NT2/D1 (cell line): Measurements from ENCODE around the gene KTN1.

ENCODE experiments used
- DNase-seq: peaks from one replicate; pipeline ENCODE4 v3.0.0-alpha.2; 2011; ENCODE audit warnings: low read depth, low spot score
- H3K27me3 ChIP-seq: 2 replicates; pipeline ENCODE4 v1.6.0; 2011; ENCODE audit warnings: mild to moderate bottlenecking; ENCODE audit not compliant: insufficient read length, insufficient read depth
- H3K36me3 ChIP-seq: 2 replicates; pipeline ENCODE4 v1.6.1; 2011; ENCODE audit warnings: mild to moderate bottlenecking, low read length, mixed read lengths; ENCODE audit not compliant: insufficient read depth, insufficient read length
- H3K4me1 ChIP-seq: 2 replicates; pipeline ENCODE4 v1.5.1; 2011; ENCODE audit not compliant: insufficient read depth, insufficient read length
- H3K4me3 ChIP-seq: 2 replicates; pipeline ENCODE4 v1.5.1; 2011; ENCODE audit warnings: low read depth; ENCODE audit not compliant: insufficient read length
- H3K9ac ChIP-seq: 2 replicates; pipeline ENCODE4 v1.6.0; 2011; ENCODE audit warnings: low read depth; ENCODE audit not compliant: insufficient read length
- H3K9me3 ChIP-seq: 2 replicates; pipeline ENCODE4 v1.5.1; 2011; ENCODE audit warnings: mild to moderate bottlenecking, low read length; ENCODE audit not compliant: insufficient read depth
- SUZ12 ChIP-seq: IDR thresholded peaks from 2 replicates; pipeline ENCODE4 v1.6.1; 2011; ENCODE audit not compliant: insufficient read length, insufficient read depth; ENCODE audit errors: extremely low read depth
- YY1 ChIP-seq: IDR thresholded peaks from 2 replicates; pipeline ENCODE4 v1.6.1; 2011; ENCODE audit not compliant: insufficient read length, insufficient read depth
- ZNF274 ChIP-seq: IDR thresholded peaks from 2 replicates; pipeline ENCODE4 v1.6.1; 2011; ENCODE audit warnings: mild to moderate bottlenecking, low read depth, low read length

KTN1 gene

GRCh38 chr14:55588259-55588699, 8.3 kb downstream of the KTN1 start:
- no peak overlapping the region for H3K4me3 ChIP-seq
- H3K36me3 ChIP-seq = no peaks in the 10 kb centered on the region
- no peak for DNase-seq
- TF ChIP-seq SUZ12 = no peak
- TF ChIP-seq ZNF274 = no peak
- no peak for TF ChIP-seq YY1
- H3K9ac ChIP-seq = no peak overlapping the region
- no peaks in the 10 kb centered on the region for H3K9me3 ChIP-seq
- no peaks in the 10 kb centered on the region for H3K27me3 ChIP-seq
- no peaks in the 10 kb centered on the region for H3K4me1 ChIP-seq

DNA sequence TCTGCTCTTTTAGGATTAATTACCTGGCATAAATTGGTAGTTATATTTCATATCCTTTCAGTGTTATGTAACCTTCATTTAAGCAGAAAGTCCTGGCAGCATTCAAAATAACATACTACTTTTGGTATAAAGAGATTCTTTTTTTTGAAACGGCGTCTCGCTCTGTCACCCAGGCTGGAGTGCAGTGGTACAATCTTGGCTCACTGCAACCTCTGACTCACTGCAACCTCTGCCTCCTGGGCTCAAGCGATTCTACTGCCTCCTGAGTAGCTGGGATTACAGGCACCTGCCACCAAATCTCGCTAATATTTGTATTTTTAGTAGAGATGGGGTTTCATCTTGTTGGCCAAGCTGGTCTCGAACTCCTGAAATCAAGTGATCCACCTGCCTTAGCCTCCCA, 9.2 kb downstream of the KTN1 start:
- TF ChIP-seq SUZ12 (no peak), ZNF274 (no peak), YY1 (no peak)
- Histone ChIP-seq H3K9me3 (no peaks in the 10 kb centered on the region), H3K9ac (no peak overlapping the region), H3K27me3 (no peaks in the 10 kb centered on the region), H3K4me1 (no peaks in the 10 kb centered on the region), H3K4me3 (no peak overlapping the region), H3K36me3 (no peaks in the 10 kb centered on the region)
- no peak for DNase-seq

DNA sequence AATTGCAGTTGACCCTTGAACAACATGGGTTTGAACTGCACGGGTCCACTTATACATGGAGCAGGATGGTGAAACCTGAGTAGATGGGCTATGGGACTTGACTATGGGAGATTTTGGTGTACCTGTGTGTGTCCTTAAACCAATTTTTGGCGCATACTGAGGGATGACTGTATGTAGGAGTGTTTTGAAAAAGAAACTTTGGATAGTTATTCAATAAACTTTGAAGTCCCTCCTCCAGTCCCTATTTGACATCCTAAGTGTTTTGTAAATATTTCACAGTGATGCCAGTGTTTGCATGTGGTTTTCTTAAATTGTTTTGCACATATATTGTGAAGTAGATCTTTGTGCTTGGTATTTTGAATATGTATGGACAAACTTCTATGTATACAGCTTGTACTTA, 12.4 kb downstream of the KTN1 start:
- no peaks in the 10 kb centered on the region for H3K36me3 ChIP-seq
- no peak for DNase-seq
- TF ChIP-seq YY1 (no peak), ZNF274 (no peak), SUZ12 (no peak)
- no peak overlapping the region for H3K9ac ChIP-seq
- no peaks in the 10 kb centered on the region for H3K27me3 ChIP-seq
- no peaks in the 10 kb centered on the region for H3K4me1 ChIP-seq
- H3K4me3 ChIP-seq = no peak overlapping the region
- H3K9me3 ChIP-seq = no peaks in the 10 kb centered on the region

DNA sequence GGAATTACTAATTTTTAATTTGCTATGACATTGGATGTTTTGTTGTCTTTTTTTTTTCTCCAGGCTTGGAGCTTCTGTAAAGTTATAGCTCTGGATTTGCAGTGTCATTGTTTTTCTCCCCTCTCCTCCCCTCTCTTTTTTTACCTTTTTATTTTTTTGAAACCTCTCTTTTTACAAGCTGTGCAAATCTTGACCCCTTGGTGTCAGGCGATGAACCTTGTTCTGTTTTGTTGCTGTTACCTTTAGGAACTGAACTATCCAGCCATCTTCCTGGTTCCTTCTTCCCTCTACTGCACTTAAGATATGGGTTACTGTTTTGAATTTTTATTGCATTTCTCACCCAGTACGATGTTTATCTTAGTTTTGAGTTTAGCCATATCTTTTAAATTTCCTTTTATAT, 13.7 kb downstream of the KTN1 start:
- TF ChIP-seq YY1 (no peak), SUZ12 (no peak), ZNF274 (no peak)
- no peaks in the 10 kb centered on the region for H3K27me3 ChIP-seq
- no peaks in the 10 kb centered on the region for H3K9me3 ChIP-seq
- DNase-seq = no peak
- H3K4me3 ChIP-seq = no peak overlapping the region
- no peaks in the 10 kb centered on the region for H3K36me3 ChIP-seq
- H3K4me1 ChIP-seq = no peaks in the 10 kb centered on the region
- H3K9ac ChIP-seq = no peak overlapping the region

DNA sequence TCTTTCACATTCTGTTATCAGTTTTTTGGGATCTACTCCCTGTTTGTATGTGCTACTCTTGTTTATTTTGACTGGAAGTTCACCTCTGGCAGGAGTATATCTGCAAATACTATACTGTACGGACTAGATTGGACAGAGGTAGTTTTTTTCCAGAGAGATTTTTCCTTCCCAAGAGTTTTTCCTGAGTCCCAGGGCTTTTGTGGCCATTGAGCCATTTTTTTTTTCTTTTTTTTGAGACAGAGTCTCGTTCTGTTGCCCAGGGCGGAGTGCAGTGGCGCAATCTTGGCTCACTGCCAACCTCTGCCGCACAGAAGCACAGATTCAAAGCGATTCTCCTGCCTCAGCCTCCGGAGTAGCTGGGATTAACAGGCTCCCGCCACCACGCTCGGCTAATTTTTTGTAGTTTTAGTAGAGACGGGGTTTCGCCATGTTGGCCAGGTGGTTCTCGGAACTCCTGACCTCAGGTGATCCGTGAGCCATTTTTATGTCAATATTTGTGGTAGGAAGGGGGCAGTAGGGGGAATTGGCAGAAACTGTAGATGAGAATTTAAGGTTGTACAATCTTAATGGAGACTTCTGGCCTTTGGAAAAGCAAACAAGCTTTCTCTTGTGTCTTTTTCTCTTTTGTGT, 19.4 kb downstream of the KTN1 start:
- no peak overlapping the region for H3K9ac ChIP-seq
- no peaks in the 10 kb centered on the region for H3K4me1 ChIP-seq
- no peak overlapping the region for H3K4me3 ChIP-seq
- no peaks in the 10 kb centered on the region for H3K27me3 ChIP-seq
- no peaks in the 10 kb centered on the region for H3K36me3 ChIP-seq
- TF ChIP-seq SUZ12 (no peak), YY1 (no peak), ZNF274 (no peak)
- H3K9me3 ChIP-seq = no peaks in the 10 kb centered on the region
- no peak for DNase-seq

- no peaks in the 10 kb centered on the region for H3K36me3 ChIP-seq
- H3K4me1 ChIP-seq = no peaks in the 10 kb centered on the region
- no peaks in the 10 kb centered on the region for H3K9me3 ChIP-seq
- no peak overlapping the region for H3K4me3 ChIP-seq
- H3K27me3 ChIP-seq = no peaks in the 10 kb centered on the region
- no peak for DNase-seq
- TF ChIP-seq ZNF274 (no peak), YY1 (no peak), SUZ12 (no peak)
- H3K9ac ChIP-seq = no peak overlapping the region
Observed at GRCh38 chr14:55600784-55601561, 21.0 kb downstream of the KTN1 start.

DNA sequence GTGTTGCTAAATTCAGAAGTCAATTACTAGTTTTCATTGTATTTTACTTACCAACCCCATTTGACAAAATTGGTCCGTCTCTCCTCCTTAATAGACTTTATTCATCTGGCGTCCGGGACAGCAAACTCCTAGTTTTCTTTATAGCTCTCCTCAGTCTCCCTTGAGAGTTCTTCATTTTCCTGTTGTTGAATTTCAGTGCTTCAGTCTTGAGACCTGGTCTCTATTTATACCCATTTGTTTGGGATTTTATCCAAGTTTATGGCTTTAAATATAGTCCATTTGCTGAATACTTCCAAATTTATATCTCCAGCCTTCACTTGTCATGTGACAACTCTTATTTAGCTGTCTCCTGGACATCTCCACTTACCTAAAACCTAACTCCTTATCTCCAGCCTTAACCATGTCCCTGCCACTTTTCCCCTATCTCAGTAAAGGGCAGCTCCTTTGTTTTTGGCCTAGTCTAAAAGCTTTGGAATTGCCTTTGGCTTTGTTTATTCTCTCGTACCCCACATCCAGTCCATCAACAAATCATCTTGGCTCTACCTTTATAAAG, 23.5 kb downstream of the KTN1 start:
- Histone ChIP-seq H3K4me1 (no peaks in the 10 kb centered on the region), H3K9me3 (no peaks in the 10 kb centered on the region), H3K4me3 (no peak overlapping the region), H3K27me3 (no peaks in the 10 kb centered on the region), H3K9ac (no peak overlapping the region), H3K36me3 (no peaks in the 10 kb centered on the region)
- no peak for DNase-seq
- TF ChIP-seq YY1 = no peak
- TF ChIP-seq ZNF274 = no peak
- TF ChIP-seq SUZ12 = no peak
